B cell (primary cell): Measurements from ENCODE around the gene CERCAM. TPM values are rescaled to one million over a fixed set of nuclear protein-coding genes. Genes with fewer than 3 reads are reported as not detected.

Experiments
- ATAC-seq: fragments of 200-7000 bp; cut with Tn5 transposase; one replicate; pipeline ENCODE4 v1.10.0; 2021; ENCODE audit warnings: low read depth, mild to moderate bottlenecking, moderate number of reproducible peaks, moderate library complexity
- CTCF ChIA-PET: fragments of 350-600 bp; sonication (Branson Sonifier 250); formaldehyde crosslinking; loops from one replicate; lab custom pipeline; 2021; ENCODE audit warnings: antibody characterized with exemption, inconsistent platforms; lab: Charles Lee
- POLR2A ChIA-PET: fragments of 350-600 bp; sonication (Branson Sonifier 250); formaldehyde crosslinking; loops from one replicate; lab custom pipeline; 2021; ENCODE audit warnings: antibody characterized with exemption; lab: Charles Lee
- DNase-seq: peaks from one replicate; pipeline ENCODE4 v3.0.0; 2013
- H2AFZ ChIP-seq: 2 replicates; pipeline ENCODE4 v1.6.1; 2012; ENCODE audit warnings: mild to moderate bottlenecking, low read depth, low read length; ENCODE audit not compliant: insufficient read depth, poor library complexity, severe bottlenecking
- H3K27ac ChIP-seq, 2 donors: 1 replicate in 1 of 2; 2 replicates in 1 of 2; pipeline ENCODE4 v1.5.1; 2012 to 2013; ENCODE audit warnings: low read length in 2 of 2, mild to moderate bottlenecking in 2 of 2, moderate library complexity in 1 of 2
- H3K27me3 ChIP-seq, 4 experiments: fragments of 200-600 bp in 1 of 4; sonication (generic) in 1 of 4; replicated peaks in 1 of 4; 1 replicate in 2 of 4; 2 replicates in 2 of 4; pipeline versions ENCODE4 v1.6.1 to v1.7.0; 2013 to 2016; ENCODE audit warnings: low read length in 3 of 4, mild to moderate bottlenecking in 2 of 4, mixed read lengths in 1 of 4, moderate library complexity in 1 of 4; ENCODE audit not compliant: insufficient read depth in 4 of 4, control insufficient read depth in 3 of 4; ENCODE audit errors: control extremely low read depth in 1 of 4
- H3K36me3 ChIP-seq, 2 experiments: replicated peaks in 1 of 2; 1 replicate in 1 of 2; 2 replicates in 1 of 2; pipeline versions ENCODE4 v1.6.1 to v1.7.1; 2013; ENCODE audit warnings: low read length in 1 of 2; ENCODE audit not compliant: insufficient read depth in 2 of 2, control insufficient read depth in 1 of 2; ENCODE audit errors: control extremely low read depth in 1 of 2, extremely low read depth in 1 of 2
- H3K4me1 ChIP-seq, 2 donors: fragments of 200-600 bp in 1 of 2; sonication (generic) in 1 of 2; 1 replicate in 1 of 2; 2 replicates in 1 of 2; pipeline versions ENCODE4 v1.5.1 to v1.6.1; 2013 to 2017; ENCODE audit warnings: low read length in 2 of 2; ENCODE audit not compliant: control insufficient read depth in 2 of 2, insufficient read depth in 2 of 2
- H3K4me2 ChIP-seq: replicated peaks from 2 replicates; pipeline ENCODE3; 2012; ENCODE audit warnings: mild to moderate bottlenecking, low read depth, low read length; ENCODE audit not compliant: poor library complexity, severe bottlenecking
- H3K4me3 ChIP-seq, 5 experiments: fragments of 200-600 bp in 1 of 5; sonication (generic) in 1 of 5; 1 replicate in 3 of 5; 2 replicates in 2 of 5; pipeline versions ENCODE4 v1.5.1 to v1.7.0; 2011 to 2016; ENCODE audit warnings: low read length in 4 of 5, mild to moderate bottlenecking in 4 of 5, low read depth in 2 of 5, control low read depth in 1 of 5, moderate library complexity in 1 of 5; ENCODE audit not compliant: insufficient read depth in 1 of 5; ENCODE audit errors: control extremely low read depth in 1 of 5, extremely low read depth in 1 of 5
- H3K79me2 ChIP-seq: fragments of 200-600 bp; sonication (generic); one replicate; pipeline ENCODE4 v1.6.0; 2016; ENCODE audit warnings: low read length; ENCODE audit not compliant: control insufficient read depth, insufficient read depth
- H3K9ac ChIP-seq: fragments of 200-600 bp; sonication (generic); 2 replicates; pipeline ENCODE4 v1.6.1; 2017; ENCODE audit warnings: mild to moderate bottlenecking, low read length, moderate library complexity
- H3K9me3 ChIP-seq, 3 donors: one replicate each; pipeline versions ENCODE4 v1.6.1 to v1.7.1; 2013; ENCODE audit warnings: low read length in 2 of 3; ENCODE audit not compliant: control insufficient read depth in 2 of 3, insufficient read depth in 1 of 3; ENCODE audit errors: control extremely low read depth in 1 of 3
- H4K20me1 ChIP-seq: 2 replicates; pipeline ENCODE4 v1.6.0; 2012; ENCODE audit warnings: mild to moderate bottlenecking, low read length; ENCODE audit not compliant: insufficient read depth, control insufficient read depth, poor library complexity, severe bottlenecking
- H3K27ac Mint-ChIP-seq: one replicate; pipeline ENCODE4 v1.8.0; 2021; ENCODE audit warnings: mixed read lengths
- H3K27me3 Mint-ChIP-seq: one replicate; pipeline ENCODE4 v1.8.0; 2021; ENCODE audit warnings: mixed read lengths
- H3K4me1 Mint-ChIP-seq: one replicate; pipeline ENCODE4 v1.8.0; 2021; ENCODE audit warnings: mixed read lengths
- H3K4me3 Mint-ChIP-seq: one replicate; pipeline ENCODE4 v1.8.0; 2021; ENCODE audit warnings: mixed read lengths
- H3K9me3 Mint-ChIP-seq: one replicate; pipeline ENCODE4 v1.8.0; 2022; ENCODE audit warnings: mixed read lengths; ENCODE audit not compliant: insufficient read depth
- CTCF ChIP-seq: fragments of 200-600 bp; IDR thresholded peaks from one replicate; pipeline ENCODE4 v1.8.0; 2022; ENCODE audit warnings: antibody characterized with exemption, mild to moderate bottlenecking
- EZH2 ChIP-seq: IDR thresholded peaks from 2 replicates; pipeline ENCODE4 v1.6.1; 2012; ENCODE audit warnings: borderline replicate concordance, low read depth, mild to moderate bottlenecking, moderate library complexity, low read length; ENCODE audit not compliant: insufficient read depth, poor library complexity, severe bottlenecking
- WGBS: methylation state at CpG from one replicate; pipeline ENCODE4 v1.1.5; 2013; ENCODE audit warnings: missing lambda C conversion rate; ENCODE audit not compliant: insufficient coverage; 5-methylcytosine and 5-hydroxymethylcytosine counted together
- intact Hi-C: fragments of 100-400 bp; cut with micrococcal nuclease; formaldehyde crosslinking; loops from one replicate; pipeline ENCODE4 v1.10.0; 2022
- polyA plus RNA-seq: library from polyadenylated mRNA; depleted of rRNA; stranded (reverse); fragments of >200 nt; gene quantifications from 2 replicates; pipeline ENCODE4 v1.2.3, GENCODE V29; 2012
- total RNA-seq, 2 donors: library from RNA; stranded (reverse); fragments of 120-200 nt in 1 of 2; gene quantifications; 1 replicate in 1 of 2; 2 replicates in 1 of 2; pipeline versions ENCODE4 v1.2.3 to v1.2.4, GENCODE V29; 2013 to 2022

CERCAM gene
- total and polyA plus RNA-seq, 2 donors (not counting 1 experiment from before 2014, with no cell fraction given), result 2.4 to 3.8 TPM

- Histone ChIP-seq H4K20me1 (no peaks in the 10 kb centered on the region), H3K36me3 (no peaks in the 10 kb centered on the region), H3K9ac (peak overlapping the region; percentile 90), H3K4me1 (peaks cover 20 to 21% of the 10 kb centered on the region in 2 donors), H3K27ac (no peak overlapping the region), H2AFZ (peak overlapping the region; percentile 99), H3K9me3 (peaks cover 0 to 8% (median 0%) of the 10 kb centered on the region in 3 donors), H3K79me2 (no peaks in the 10 kb centered on the region), H3K27me3 (peaks cover 0 to 34% (median 10%) of the 10 kb centered on the region in 4 experiments), H3K4me2 (peak overlapping the region; percentile 94), H3K4me3 (peak overlapping the region in 2 of 5 experiments; percentile 73 to 94)
- intact Hi-C loops, result loop anchor here (10.0 kb wide), 1 partner anchor 124 kb away; no protein-coding TSS in a partner anchor
- H3K4me1 Mint-ChIP-seq, result peaks cover 7% of the 10 kb centered on the region
- WGBS, result 14% methylated on average over 15 of the region's 28 CpGs
- peak overlapping the region; percentile 82 for H3K4me3 Mint-ChIP-seq
- no peak overlapping the region for H3K27ac Mint-ChIP-seq
- DNase-seq, result peak; percentile 36
- ChIA-PET CTCF (interaction anchor here (0.6 to 2.0 kb wide), 19 partner anchors 10 to 888 kb away, joined by 3 to 14 read pairs (median 5); partner anchors contain the start of genes GLE1, ODF2 and URM1), POLR2A (interaction anchor here (0.7 kb wide), 1 partner anchor 399 kb away, joined by 5 read pairs; the partner anchor contains the start of gene ENDOG)
- no peaks in the 10 kb centered on the region for H3K9me3 Mint-ChIP-seq
- no peak for ATAC-seq
- peaks cover 30% of the 10 kb centered on the region for H3K27me3 Mint-ChIP-seq
- no peak for TF ChIP-seq CTCF
- no peak for TF ChIP-seq EZH2
These were observed 1.4 kb upstream of the CERCAM start for GRCh38 chr9:128419061-128419925.
